ENCODE results near the gene NPM3. TPM values are rescaled to one million over a fixed set of nuclear protein-coding genes. Genes with fewer than 3 reads are reported as not detected.

The NPM3 gene
- total RNA-seq, 6 experiments from 2014 or later = 4.7 to 31.8 (median 8.6) TPM

- no peaks in the 10 kb centered on the region for H3K9me3 ChIP-seq
- 19% methylated on average over 10 of the region's 31 CpGs for WGBS (ENCODE audit: insufficient coverage, low coverage, low lambda C conversion rate, missing lambda C conversion rate)
- no peaks in the 10 kb centered on the region for H3K27me3 ChIP-seq
- ATAC-seq (no peak), DNase-seq (peak; percentile 49 to 58 (median 53))
- peaks cover 0 to 7% (median 0%) of the 10 kb centered on the region in 4 donors for H3K4me1 ChIP-seq
- intact Hi-C loops (cut with DNase I) = no loop called here
- peak overlapping the region; percentile 44 to 59 (median 46) for H3K4me3 ChIP-seq
- TF ChIP-seq POLR2A (IDR thresholded peaks at IDR 0.05) = no peak
- TF ChIP-seq CTCF (IDR thresholded peaks at IDR 0.05) = no peak
- peaks cover 0 to 2% (median 0%) of the 10 kb centered on the region in 4 donors for H3K36me3 ChIP-seq
- no peak overlapping the region for H3K27ac ChIP-seq
These were observed 46.5 kb upstream of the NPM3 start for GRCh38 chr10:101829561-101830315.

DNA sequence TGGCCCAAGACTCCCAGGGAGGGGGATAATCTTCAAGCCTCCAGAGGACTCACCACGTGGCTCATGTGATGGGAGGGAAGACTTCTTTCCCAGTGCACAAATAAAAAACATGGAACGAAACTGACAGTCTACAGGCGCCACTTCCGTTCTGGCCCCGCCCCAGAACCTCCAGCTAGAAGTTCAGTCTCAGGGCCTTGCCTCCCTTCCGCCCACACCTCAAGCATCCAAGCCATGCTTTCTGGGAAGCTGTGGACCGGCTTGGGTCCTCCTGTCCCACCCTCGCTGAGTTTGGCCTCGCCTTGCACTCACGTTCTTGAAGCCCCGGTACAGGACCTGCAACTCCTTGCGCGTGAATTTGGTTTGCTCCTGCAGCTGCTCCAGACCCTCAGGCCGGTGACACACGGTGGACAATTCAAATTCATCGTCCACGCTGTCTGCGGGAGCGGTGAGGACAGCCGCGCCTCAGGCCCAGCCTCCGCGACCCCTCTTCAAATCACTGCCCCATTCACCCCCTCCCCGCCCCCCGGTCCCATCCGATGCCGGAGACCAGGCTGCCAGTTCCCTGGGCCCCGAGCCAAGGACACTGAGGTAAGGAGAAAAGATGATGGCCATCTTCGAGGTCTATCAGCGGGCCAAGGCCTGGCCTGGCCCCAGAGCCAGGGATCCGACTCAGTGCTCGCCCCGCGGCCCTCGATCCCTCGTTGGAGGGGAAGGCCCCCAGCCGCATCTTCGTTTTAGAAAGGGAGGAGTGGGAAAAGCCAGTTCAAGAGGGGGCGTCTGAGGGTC is 45.7 kb upstream of the NPM3 start:
- H3K27ac ChIP-seq = no peak overlapping the region

DNA sequence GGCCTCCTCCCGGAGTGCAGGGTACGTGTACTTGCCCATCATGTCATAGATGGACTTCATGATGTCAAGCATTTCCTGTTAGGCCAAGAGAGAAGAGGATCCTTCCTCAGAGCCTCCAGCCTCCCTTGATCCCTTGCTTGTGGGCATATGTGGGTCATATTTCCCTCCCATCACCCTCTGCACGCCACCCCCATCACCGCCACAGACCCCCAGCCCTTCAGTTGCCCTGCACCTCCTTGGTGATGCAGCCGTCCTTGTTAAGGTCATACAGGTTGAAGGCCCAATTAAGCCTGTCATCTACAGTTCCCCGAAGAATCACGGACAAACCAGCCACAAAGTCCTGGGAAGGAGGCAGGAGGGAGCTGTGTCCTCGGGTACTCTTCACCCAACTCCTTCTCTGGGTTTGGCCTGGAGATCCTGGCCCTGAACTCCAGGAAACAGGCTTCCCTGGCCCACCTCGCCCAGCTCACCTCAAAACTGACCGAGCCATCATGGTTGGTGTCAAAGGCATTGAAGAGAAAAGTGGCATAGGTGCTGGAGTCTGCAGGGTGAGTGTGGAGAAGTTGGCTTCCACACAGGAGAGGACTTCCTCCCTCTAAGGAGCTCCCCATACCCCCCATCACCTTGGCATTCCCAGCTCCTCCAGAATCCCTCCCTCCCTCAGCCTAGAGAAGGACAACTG is 44.8 kb upstream of the NPM3 start:
- Histone ChIP-seq H3K36me3 (peaks cover 0 to 2% (median 0%) of the 10 kb centered on the region in 4 donors), H3K27ac (no peak overlapping the region), H3K4me3 (no peak overlapping the region), H3K9me3 (no peaks in the 10 kb centered on the region), H3K4me1 (peaks cover 0 to 7% (median 0%) of the 10 kb centered on the region in 4 donors), H3K27me3 (no peaks in the 10 kb centered on the region)
- DNase-seq = peak in 2 of 3 donors; percentile 15 to 33
- intact Hi-C loops (cut with DNase I) = no loop called here
- no peak for ATAC-seq
- TF ChIP-seq CTCF (IDR thresholded peaks at IDR 0.05) (no peak), POLR2A (IDR thresholded peaks at IDR 0.05) (no peak)
- WGBS (ENCODE audit: insufficient coverage, low coverage, low lambda C conversion rate, missing lambda C conversion rate) = 76% methylated on average over 3 of the region's 10 CpGs

More for the DNA sequence above, 45.7 kb upstream of the NPM3 start:
- 72% methylated on average over 17 of the region's 39 CpGs for WGBS (ENCODE audit: insufficient coverage, low coverage, low lambda C conversion rate, missing lambda C conversion rate)
- DNase-seq (peak; percentile 30 to 60 (median 42)), ATAC-seq (no peak)
- Histone ChIP-seq H3K4me1 (peaks cover 0 to 7% (median 0%) of the 10 kb centered on the region in 4 donors), H3K36me3 (peaks cover 0 to 2% (median 0%) of the 10 kb centered on the region in 4 donors), H3K4me3 (no peak overlapping the region), H3K27me3 (no peaks in the 10 kb centered on the region), H3K9me3 (no peaks in the 10 kb centered on the region)
- intact Hi-C loops (cut with DNase I) = no loop called here
- TF ChIP-seq POLR2A (IDR thresholded peaks at IDR 0.05) = no peak
- no peak for TF ChIP-seq CTCF (IDR thresholded peaks at IDR 0.05)

GRCh38 chr10:101826852-101827434 is 43.7 kb upstream of the NPM3 start:
- Histone ChIP-seq H3K36me3 (peaks cover 0 to 2% (median 0%) of the 10 kb centered on the region in 4 donors), H3K9me3 (no peaks in the 10 kb centered on the region), H3K4me3 (no peak overlapping the region), H3K27ac (no peak overlapping the region), H3K4me1 (peaks cover 0 to 7% (median 0%) of the 10 kb centered on the region in 4 donors), H3K27me3 (no peaks in the 10 kb centered on the region)
- ATAC-seq = no peak
- TF ChIP-seq POLR2A (IDR thresholded peaks at IDR 0.05) (no peak), CTCF (IDR thresholded peaks at IDR 0.05) (no peak)
- intact Hi-C loops (cut with DNase I) = no loop called here
- 89% methylated on average over 5 of the region's 5 CpGs for WGBS (ENCODE audit: insufficient coverage, low coverage, low lambda C conversion rate, missing lambda C conversion rate)
- DNase-seq = peak in 1 of 3 donors; percentile 31
